ENCODE measurements around the gene TGFB1.
"Not testable (repeated sequence)": the region's sequence is repeated elsewhere in the genome, so short reads cannot be mapped to it uniquely, and the experiment has no call there.

Gene TGFB1

DNA sequence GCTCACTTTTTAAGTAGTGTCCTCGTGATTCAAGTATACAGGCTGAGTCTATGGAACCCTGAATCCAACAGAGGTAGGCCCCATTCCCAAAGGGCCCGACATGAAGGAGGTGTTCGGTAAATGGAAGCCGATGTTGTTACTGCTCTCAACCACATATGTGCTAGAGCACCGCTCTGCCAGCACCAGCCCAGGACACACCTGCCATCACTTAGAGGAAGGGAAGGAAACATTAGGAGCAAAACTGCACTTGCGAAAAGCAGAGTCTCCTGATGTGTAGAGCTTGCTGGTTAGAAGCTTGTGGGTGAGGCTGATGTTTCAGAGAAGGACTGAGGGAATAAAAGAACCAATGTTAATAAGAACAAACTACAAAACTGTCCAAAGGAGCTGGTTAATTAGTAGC lies 53.2 kb downstream of the TGFB1 start:
- no peak for DNase-seq (ENCODE audit: low read depth)

DNA sequence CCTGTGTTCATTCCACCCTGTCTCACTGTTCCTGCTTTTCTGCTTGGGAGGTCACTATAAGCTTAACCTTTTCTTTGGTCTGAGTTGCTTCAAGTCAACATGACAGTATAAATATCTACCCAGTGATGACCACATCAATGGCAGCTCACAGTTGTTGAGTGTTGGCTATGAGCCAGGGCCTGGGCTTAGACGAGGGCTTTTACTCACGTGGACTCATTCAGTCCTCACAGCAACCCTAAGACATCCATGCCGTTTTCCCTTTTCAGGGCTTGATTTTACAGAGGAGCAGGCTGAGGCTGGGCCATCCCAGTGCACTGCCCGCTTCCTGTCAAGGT lies 54.0 kb downstream of the TGFB1 start:
- peak; percentile 72 for DNase-seq (ENCODE audit: low read depth)

DNA sequence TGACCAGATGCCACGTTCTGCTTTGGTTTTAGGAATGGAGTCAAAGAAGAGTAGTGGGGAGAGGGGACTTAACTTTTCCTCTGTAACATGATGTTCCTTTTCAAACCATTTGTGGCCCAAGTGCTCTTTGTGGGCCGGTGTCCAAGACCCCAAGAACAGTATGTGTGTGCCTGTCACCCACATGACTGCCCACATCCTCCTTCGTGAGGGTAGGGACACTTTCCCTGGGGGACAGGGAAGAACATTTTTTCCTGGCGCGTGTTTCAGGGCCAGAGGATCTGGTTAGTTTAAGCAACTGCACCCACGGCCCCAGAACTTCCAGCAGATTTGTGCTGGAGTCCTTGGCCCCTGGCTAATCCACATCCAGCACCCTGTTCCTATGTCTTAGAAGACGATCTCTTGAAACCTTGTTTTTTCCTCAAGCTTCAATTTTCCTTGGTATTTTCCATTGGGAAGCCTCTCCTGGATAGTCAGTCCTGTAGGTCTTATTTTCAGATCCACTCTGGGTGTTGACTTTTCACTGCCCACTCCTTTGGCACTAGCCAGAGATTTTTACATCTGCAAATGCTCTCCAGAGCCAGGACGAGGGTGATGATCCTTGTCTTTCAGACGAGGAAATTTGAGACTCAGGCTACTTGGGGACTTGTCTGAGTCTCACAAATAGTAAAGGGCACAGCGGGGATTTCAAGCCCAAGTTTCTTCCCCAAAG lies 54.5 kb downstream of the TGFB1 start:
- DNase-seq (ENCODE audit: low read depth): no peak

DNA sequence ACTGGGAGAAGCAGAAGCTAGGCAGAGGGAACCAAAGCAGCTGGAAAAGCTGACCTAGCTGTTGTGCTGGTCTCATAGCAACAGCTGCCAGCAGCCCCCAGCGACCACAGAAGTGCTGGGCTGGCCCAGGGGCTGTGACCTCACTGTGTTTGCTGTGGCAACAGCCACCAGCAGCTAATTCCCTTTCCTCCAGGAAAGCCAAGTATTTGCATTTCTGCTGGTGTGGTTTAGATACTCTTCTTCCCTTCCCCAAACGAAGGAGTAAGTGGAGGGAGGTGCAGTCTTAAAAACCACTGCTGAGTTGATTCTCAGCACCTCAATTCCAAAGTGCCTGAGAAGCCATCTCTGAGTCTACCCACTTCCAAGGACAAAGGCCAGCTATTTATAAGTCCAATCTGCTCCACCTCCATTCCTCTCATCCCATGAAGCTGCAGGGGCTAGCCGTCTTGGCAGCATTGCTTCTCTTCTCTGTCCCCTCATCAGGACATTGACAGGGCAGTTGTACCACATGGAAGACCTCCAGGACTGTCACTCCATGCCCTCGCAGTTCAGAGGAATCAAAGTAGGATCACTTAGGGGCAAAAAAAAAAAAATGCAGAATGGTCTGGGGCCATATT lies 55.3 kb downstream of the TGFB1 start:
- peak; percentile 91 for DNase-seq (ENCODE audit: low read depth)

DNA sequence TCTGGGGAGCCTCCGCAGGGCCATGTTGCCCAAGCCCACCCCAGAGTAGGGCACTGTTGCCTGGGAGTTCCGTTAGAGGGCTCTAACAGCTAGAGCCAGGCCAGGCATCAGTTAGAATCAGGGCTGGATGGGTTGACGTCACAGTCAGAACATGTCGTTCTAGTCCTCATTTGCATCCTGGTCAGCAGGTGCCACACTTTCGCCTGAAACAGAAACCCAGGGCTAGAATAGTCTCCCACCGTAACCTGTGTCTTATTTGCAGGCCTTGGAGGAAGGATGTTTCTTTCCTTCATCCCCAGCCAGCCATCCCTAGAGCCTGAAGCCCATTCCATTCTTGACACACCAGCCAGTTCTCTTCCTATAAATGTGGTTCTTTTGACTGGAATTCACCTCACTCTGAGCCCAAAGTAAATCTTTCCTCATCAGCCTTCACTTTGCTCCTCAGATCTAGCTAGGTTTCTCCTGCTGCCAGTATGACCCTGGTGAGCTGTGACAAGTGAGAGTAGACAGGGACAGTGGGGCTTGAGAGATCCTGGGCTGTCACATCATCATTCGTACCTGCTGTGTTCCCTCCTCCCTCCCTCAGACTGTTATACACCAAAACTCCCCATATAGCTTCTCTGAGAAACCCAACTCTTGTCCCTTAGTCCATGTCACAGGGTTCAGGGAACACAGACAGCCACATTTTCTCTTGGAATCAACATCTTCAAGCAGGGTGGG lies 55.9 kb downstream of the TGFB1 start:
- no peak for DNase-seq (ENCODE audit: low read depth)

DNA sequence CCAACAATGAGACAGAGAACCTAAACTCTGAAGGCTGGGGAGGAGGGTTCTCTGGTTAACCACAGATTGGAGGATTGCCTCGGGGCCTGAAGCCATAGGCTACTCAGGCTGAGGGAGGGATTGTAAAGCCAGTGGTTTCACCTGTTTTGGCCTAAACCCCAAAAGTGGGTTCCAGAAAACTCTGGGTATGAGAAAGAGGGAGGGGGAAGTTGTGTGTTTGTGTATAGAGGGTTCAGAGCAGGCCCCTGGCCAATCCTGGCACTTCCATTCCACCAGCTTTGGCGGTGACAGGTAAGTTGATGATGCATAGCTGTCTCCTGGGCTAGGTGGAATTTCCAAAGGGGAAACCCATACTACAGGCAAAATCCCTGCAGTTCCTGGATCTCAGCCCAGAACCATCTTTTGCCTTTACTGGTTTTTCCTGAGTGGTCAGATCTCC lies 57.3 kb downstream of the TGFB1 start:
- DNase-seq (ENCODE audit: low read depth): no peak

DNA sequence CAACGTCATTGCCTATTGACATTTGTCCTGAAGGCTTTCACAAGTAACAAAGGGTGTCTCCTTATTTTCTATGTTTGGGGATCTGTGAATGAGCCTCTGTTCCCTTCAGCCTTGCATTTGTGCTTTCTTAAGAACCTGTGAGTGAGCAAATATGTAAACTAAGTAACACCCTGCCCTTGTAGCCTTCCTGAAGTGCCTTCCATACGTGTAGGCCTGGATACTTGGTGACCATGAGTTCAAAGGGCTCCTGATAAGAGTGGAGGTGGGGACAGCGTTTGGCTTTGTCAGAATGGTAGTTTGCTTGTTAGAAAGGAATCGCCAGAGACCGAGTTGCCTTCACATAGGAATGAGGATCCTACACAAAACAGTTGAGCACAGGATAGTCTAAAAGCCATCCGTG lies 58.2 kb downstream of the TGFB1 start:
- no peak for DNase-seq (ENCODE audit: low read depth)

DNA sequence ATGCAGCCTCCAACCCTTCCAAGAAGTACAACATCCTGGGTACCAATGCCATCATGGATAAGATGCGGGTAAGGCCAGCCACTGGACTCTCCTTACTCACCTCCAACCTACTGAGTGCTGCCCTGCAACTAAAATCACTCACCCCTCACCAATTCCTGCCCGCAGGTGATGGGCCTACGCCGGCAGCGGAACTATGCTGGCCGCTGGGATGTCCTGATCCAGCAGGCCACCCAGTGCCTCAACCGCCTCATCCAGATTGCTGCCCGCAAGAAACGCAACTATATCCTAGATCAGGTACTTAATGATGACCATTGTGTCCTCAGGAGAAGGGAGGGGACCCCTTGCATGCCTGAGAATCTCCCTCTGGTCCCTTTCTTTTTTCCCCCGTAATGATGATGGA lies 59.3 kb downstream of the TGFB1 start:
- no peak for DNase-seq (ENCODE audit: low read depth)

DNA sequence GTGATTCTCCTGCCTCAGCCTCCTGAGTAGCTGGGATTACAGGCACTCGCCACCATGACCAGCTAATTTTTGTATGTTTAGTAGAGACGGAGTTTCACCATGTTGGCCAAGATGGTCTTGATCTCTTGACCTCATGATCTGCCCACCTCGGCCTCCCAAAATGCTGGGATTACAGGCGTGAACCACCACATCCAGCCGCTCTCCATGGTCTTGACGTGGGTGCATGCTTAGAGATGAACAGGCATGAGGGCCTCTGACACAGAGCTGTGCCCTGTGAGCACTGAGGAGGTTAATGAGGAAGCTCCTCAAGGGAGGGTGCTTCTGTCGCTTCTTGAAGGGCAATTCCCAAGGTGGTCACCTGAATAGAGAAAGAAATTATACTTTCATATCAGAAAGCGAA lies 63.9 kb downstream of the TGFB1 start:
- DNase-seq (ENCODE audit: low read depth): not testable (repeated sequence)

DNA sequence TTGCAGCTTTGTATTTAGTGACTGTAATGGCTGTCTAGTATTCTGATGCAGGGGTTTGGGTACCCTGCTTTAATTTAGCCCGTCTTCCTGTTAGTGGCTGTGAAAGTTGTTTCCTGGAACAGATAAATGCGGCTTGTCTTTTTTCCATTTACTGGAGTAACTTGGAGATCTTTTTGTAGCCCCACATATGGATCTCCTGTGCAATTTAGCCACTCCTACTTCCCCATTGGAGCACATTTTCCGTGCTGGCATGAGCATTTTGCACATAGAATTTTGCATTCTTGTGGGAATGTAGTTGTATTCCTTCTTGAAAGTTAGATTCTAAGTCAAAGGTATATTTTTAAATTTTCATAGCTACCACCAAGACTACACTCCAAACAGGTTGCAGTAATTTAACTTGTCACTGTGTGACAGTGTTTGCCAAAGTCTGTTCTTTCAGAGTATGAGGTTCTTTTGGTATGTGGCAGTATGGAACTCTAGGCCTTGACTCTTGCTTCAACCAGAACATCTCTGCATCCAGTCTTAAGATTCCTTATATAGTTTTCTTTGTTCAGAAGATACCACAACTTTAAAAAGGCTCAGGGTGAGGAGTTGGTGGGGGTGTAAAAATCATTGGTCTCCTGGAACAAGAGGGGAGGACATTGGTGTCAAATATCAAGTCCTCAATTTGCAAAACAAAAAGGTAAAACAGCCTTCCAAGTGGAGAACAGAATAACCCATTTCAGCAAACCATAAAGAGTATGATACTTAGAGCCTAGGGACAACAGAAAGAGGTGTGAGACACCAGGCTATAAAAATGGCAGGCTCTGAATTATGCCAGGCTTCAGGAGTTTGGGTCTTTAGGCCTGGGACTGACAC lies 64.8 kb downstream of the TGFB1 start:
- DNase-seq (ENCODE audit: low read depth): no peak
